ENCODE results near the gene RPLP1.
A peak's percentile ranks its signal among the peaks of the same experiment; 100 is the strongest.

The RPLP1 gene

DNA sequence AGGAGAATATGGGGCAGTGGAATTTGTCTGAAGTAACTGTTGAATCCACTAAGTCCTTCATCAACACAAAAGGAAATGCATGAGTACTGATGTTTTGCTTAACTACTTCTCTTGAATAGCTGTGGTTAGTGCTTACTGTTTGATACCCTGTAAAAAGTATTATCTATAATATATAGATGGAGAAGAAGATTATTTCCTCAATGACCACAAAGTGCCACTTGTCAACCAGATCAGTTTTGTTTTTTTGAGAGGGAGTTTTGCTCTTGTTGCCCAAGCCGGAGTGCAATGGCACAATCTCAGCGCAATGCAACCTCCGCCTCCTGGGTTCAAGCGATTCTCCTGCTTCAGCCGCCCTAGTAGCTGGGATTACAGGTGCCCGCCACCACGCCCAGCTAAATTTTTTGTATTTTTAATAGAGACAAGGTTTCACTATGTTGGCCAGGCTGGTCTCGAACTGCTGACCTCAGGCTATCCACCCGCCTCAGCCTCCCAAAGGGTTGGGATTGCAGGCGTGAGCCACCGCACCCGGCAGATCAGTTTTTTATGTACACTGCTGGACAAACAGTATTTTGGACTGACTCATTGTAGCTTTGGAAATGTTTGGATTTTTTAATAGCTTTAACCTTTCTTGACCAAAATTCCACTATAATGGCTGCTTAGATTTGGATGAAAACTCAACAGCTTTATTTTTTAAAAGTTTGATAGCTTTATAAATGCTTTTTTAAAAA lies 1.5 kb upstream of the RPLP1 start:
- DNase-seq (ENCODE audit: low read depth in 1 of 2, low spot score in 1 of 2), result no peak
- TF ChIP-seq JUND (IDR thresholded peaks at IDR 0.05; ENCODE audit: low read depth), result no peak
- in situ Hi-C loops (cut with HindIII; ENCODE audit: low pct_unique_long_range_greater_than_20kb, low sequenced_read_pairs), result no loop called here

- no peak for TF ChIP-seq JUND (IDR thresholded peaks at IDR 0.05; ENCODE audit: low read depth)
- no peak for DNase-seq (ENCODE audit: low read depth in 1 of 2, low spot score in 1 of 2)
- in situ Hi-C loops (cut with HindIII; ENCODE audit: low pct_unique_long_range_greater_than_20kb, low sequenced_read_pairs), result no loop called here
These were observed 497 bp upstream of the RPLP1 start for GRCh38 chr15:69451951-69452691.

DNA sequence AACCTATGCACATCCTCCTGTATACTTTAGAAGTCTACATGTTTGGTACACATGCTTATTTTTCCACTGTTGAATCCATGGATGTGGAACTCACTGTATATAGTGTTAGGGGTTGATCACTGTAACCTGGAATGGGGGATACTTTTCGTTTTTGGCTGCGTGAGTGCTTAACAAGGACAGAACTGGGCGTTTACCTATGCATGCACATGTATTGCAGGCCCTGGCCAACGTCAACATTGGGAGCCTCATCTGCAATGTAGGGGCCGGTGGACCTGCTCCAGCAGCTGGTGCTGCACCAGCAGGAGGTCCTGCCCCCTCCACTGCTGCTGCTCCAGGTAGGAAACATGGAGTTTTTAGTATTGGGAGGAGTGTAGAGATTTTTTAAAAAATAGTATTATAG lies 2.3 kb downstream of the RPLP1 start:
- DNase-seq (ENCODE audit: low read depth in 1 of 2, low spot score in 1 of 2), result no peak
- in situ Hi-C loops (cut with HindIII; ENCODE audit: low pct_unique_long_range_greater_than_20kb, low sequenced_read_pairs), result no loop called here
- TF ChIP-seq JUND (IDR thresholded peaks at IDR 0.05; ENCODE audit: low read depth), result no peak

DNA sequence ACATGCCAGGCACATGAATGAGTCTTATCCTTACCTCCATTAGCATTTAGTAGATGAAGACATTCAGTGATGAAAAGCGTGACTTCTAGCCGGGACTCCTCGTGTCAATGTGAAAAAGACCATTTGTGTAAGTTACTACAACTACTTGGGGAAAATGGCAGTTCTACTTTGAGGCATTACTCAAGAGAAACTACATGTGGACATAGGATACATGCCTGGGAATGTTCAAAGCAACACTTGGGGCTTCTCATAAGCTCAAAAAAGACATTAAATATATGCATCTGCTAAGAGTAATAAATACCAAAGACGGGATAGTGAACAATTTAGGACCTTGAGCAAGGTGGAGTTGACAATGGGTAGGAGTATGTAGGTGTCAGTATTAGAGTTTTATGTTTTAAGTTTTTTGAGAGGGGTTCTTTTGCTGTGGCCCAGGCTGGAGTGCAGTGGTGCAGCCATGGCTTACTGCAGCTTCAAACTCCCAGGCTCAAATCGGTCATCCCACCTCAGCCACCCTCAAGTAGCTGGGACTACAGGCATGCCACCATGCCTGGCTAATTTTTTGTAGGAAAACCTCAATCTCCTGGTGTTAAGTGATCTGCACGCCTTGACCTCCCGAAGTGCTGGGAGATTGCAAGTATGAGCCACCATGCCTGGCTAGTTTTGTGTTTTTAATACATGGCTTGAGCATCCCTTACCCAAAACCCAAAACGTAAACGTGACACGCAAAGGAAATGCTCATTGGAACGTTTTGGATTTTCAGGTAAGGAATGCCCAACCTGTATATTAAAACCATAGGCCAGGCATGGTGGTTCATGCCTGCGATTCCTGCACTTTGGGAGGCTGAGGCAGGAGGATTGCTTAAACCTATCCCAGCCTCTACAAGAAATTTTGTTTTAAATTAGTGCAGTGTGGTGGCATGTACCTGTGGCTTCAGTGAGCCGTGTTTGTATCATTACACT lies 3.9 kb downstream of the RPLP1 start:
- no peak for TF ChIP-seq JUND (IDR thresholded peaks at IDR 0.05; ENCODE audit: low read depth)
- no peak for DNase-seq (ENCODE audit: low read depth in 1 of 2, low spot score in 1 of 2)
- in situ Hi-C loops (cut with HindIII; ENCODE audit: low pct_unique_long_range_greater_than_20kb, low sequenced_read_pairs), result no loop called here

GRCh38 chr15:69457304-69458280 lies 5.0 kb downstream of the RPLP1 start:
- no peak for TF ChIP-seq JUND (IDR thresholded peaks at IDR 0.05; ENCODE audit: low read depth)
- no peak for DNase-seq (ENCODE audit: low read depth in 1 of 2, low spot score in 1 of 2)
- in situ Hi-C loops (cut with HindIII; ENCODE audit: low pct_unique_long_range_greater_than_20kb, low sequenced_read_pairs), result no loop called here

- no peak for TF ChIP-seq JUND (IDR thresholded peaks at IDR 0.05; ENCODE audit: low read depth)
- in situ Hi-C loops (cut with HindIII; ENCODE audit: low pct_unique_long_range_greater_than_20kb, low sequenced_read_pairs), result no loop called here
- DNase-seq (ENCODE audit: low read depth in 1 of 2, low spot score in 1 of 2), result no peak
These were observed 6.4 kb downstream of the RPLP1 start for GRCh38 chr15:69459066-69459465.

GRCh38 chr15:69460481-69460880 lies 7.9 kb downstream of the RPLP1 start:
- no peak for DNase-seq (ENCODE audit: low read depth in 1 of 2, low spot score in 1 of 2)
- in situ Hi-C loops (cut with HindIII; ENCODE audit: low pct_unique_long_range_greater_than_20kb, low sequenced_read_pairs), result no loop called here
- TF ChIP-seq JUND (IDR thresholded peaks at IDR 0.05; ENCODE audit: low read depth), result no peak

DNA sequence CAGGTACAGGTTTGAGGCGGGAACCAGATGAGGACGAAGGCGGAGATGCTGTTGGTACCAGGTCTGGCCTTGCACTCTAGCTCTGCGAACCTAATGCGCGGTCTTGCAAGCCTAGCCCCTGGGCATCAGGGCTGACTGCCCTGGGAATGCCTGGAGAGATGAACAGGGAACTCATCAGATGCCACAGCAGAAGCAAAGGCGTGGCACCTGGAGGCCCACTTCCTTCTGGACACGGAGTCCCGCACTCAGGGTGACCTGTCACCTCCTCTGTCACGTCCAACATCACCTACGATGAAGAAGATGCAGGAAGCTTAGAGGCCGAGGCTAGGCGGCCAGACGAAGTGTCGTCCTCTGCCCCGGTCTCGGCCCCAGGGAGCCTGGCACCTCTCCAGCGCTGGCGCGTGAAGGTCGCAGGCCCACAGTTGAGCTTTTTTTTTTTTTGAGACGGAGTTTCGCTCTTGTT lies 9.4 kb downstream of the RPLP1 start:
- DNase-seq (ENCODE audit: low read depth in 1 of 2, low spot score in 1 of 2), result peak in 1 of 2 experiments; percentile 42
- in situ Hi-C loops (cut with HindIII; ENCODE audit: low pct_unique_long_range_greater_than_20kb, low sequenced_read_pairs), result no loop called here
- no peak for TF ChIP-seq JUND (IDR thresholded peaks at IDR 0.05; ENCODE audit: low read depth)

GRCh38 chr15:69462493-69463181 lies 10.0 kb downstream of the RPLP1 start:
- TF ChIP-seq JUND (IDR thresholded peaks at IDR 0.05; ENCODE audit: low read depth), result no peak
- in situ Hi-C loops (cut with HindIII; ENCODE audit: low pct_unique_long_range_greater_than_20kb, low sequenced_read_pairs), result no loop called here
- peak; percentile 88 to 98 for DNase-seq (ENCODE audit: low read depth in 1 of 2, low spot score in 1 of 2)

DNA sequence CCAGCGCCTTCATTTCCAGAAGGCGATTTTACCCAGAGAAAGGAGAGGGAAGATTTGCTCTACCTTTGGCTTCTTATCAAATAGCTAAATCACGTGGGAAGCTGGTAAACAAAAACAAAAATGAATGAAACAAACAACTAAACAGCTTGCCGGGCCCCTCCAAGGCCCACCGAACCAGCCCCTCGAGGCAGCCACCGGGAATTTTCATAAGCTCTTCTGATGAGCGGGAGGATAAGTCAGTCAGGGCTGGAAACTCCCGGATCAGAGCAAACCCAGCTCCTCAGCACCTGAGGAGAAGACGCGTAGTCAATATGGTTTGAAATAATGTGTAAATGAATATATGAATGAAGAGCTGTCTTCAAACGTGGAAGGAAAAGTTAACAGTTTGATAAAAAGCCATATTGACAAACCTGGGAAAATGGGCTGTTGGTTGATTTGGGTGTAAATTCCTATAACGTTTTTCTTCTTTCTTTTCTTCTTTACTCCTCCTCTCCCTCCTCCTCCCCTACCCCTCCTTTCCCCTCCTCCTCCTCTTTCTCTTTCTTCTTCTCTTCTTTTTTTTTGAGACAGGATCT lies 10.7 kb downstream of the RPLP1 start:
- in situ Hi-C loops (cut with HindIII; ENCODE audit: low pct_unique_long_range_greater_than_20kb, low sequenced_read_pairs), result no loop called here
- no peak for DNase-seq (ENCODE audit: low read depth in 1 of 2, low spot score in 1 of 2)
- TF ChIP-seq JUND (IDR thresholded peaks at IDR 0.05; ENCODE audit: low read depth), result no peak

- TF ChIP-seq JUND (IDR thresholded peaks at IDR 0.05; ENCODE audit: low read depth), result no peak
- in situ Hi-C loops (cut with HindIII; ENCODE audit: low pct_unique_long_range_greater_than_20kb, low sequenced_read_pairs), result no loop called here
- no peak for DNase-seq (ENCODE audit: low read depth in 1 of 2, low spot score in 1 of 2)
These were observed 12.6 kb downstream of the RPLP1 start for GRCh38 chr15:69465253-69465652.

Measured in T47D (cell line).